GM12801 (cell line): ENCODE results near the gene LCOR.

Experiments used
- CTCF ChIP-seq: IDR thresholded peaks from one replicate; pipeline ENCODE4 v1.5.1; 2011; ENCODE audit warnings: control low read depth; ENCODE audit not compliant: insufficient read length; ENCODE audit errors: extremely low read depth

Gene LCOR

GRCh38 chr10:97037365-97038361, 205.6 kb downstream of the LCOR start:
- no peak for TF ChIP-seq CTCF

- no peak for TF ChIP-seq CTCF
These were observed 206.6 kb downstream of the LCOR start for GRCh38 chr10:97038688-97039087.

GRCh38 chr10:97039538-97040247, 207.6 kb downstream of the LCOR start:
- TF ChIP-seq CTCF: no peak

GRCh38 chr10:97040248-97040584, 208.1 kb downstream of the LCOR start:
- TF ChIP-seq CTCF: no peak

GRCh38 chr10:97040706-97041105, 208.6 kb downstream of the LCOR start:
- no peak for TF ChIP-seq CTCF

GRCh38 chr10:97042081-97042480, 210.0 kb downstream of the LCOR start:
- no peak for TF ChIP-seq CTCF

GRCh38 chr10:97042716-97043562, 210.8 kb downstream of the LCOR start:
- no peak for TF ChIP-seq CTCF
